ENCODE measurements around the gene PSMB11.

GRCh38 chr14:23024612-23025075 is 17.4 kb upstream of the PSMB11 start:
- no peak for TF ChIP-seq CTCF (IDR thresholded peaks at IDR 0.05)
- TF ChIP-seq POLR2A (IDR thresholded peaks at IDR 0.05): no peak

Data from uterus (tissue), 2 donors.